Measurements from ENCODE around the gene AKAP6.

Gene AKAP6

DNA sequence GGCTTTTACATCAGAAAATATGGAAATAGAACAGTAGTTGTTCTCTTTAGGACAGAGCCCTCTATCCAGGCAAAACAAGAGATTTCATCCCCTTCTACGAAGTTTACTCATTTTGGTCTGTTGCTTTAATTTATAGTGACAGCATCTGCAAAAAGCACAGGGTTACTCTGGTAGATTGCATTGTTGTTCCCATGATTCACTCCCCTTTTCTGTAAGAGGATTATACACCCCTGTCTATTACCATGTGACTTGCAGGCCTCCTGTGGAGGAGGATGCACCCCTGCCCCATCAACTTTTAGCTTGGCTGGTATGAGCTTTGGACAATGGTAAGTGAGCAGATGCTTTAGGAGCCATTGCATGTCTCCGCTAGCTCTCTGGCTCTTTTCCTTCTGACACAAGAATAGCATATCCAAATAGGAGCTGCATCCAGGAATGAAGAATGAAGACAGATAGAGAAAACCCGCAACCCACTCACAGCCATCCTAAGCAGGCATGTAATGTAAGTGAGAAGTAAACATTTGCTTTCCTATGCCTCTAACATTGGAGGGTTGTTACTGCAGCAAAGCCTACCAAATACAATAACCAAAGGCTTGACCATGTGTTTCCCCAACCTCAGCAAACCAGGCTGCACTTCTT, 304.2 kb downstream of the AKAP6 start:
- H3K27ac ChIP-seq = no peak overlapping the region
- no peak for TF ChIP-seq ZFX (IDR thresholded peaks at IDR 0.05)
- TF ChIP-seq, protein P1, sequence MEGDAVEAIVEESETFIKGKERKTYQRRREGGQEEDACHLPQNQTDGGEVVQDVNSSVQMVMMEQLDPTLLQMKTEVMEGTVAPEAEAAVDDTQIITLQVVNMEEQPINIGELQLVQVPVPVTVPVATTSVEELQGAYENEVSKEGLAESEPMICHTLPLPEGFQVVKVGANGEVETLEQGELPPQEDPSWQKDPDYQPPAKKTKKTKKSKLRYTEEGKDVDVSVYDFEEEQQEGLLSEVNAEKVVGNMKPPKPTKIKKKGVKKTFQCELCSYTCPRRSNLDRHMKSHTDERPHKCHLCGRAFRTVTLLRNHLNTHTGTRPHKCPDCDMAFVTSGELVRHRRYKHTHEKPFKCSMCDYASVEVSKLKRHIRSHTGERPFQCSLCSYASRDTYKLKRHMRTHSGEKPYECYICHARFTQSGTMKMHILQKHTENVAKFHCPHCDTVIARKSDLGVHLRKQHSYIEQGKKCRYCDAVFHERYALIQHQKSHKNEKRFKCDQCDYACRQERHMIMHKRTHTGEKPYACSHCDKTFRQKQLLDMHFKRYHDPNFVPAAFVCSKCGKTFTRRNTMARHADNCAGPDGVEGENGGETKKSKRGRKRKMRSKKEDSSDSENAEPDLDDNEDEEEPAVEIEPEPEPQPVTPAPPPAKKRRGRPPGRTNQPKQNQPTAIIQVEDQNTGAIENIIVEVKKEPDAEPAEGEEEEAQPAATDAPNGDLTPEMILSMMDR (conservative IDR thresholded peaks at IDR 0.05) = no peak

DNA sequence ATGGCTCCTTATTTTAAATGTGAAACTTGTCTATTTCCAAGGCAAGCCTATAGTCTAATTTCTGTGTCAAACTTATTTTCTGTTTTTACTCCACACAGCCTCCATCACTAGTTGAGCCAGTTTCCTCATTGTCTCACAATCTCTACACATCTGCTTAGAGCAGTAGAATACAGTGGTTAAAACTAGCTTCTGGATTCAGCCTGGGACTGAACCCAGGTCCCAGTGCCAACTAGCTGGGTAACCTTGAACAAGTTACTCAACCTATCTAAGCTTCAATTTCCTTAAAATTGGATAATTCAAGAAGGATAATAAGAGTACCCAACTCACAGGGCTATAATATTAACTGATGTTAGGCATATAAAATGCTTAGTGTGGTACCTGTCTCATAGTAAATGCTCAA, 304.8 kb downstream of the AKAP6 start:
- no peak overlapping the region for H3K27ac ChIP-seq
- TF ChIP-seq, protein P1 (conservative IDR thresholded peaks at IDR 0.05) = no peak
- no peak for TF ChIP-seq ZFX (IDR thresholded peaks at IDR 0.05)

DNA sequence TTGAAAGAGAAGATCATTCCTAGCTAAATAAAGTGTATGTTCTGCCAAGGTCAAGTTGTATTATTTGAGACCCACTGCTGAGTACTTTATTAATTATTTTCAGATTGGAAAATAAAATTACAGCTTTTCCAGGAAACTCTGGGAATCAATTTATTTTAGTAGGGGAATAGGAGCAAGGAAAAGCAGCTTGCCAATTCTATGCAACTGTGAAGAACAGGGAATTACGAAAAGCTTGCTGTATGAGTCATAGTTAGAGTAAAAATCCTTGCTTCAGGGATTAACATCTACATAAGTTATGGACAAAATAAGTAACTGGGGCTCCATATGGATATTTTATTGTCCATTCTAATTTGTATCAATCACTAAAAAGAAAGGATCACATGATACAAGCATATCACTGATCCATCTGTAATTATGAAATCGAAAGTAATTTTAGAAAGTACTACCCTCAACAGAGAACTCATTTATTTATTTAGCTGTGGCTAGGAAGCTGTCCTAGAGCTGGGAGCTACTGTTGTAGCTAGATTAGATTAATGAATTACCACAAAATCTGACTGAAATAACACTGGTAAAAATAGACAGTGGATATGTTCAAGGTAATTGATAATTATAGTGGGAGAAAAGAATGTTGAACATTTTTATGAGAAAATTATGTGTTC, 306.1 kb downstream of the AKAP6 start:
- TF ChIP-seq, protein P1 (conservative IDR thresholded peaks at IDR 0.05) = no peak
- no peak for TF ChIP-seq ZFX (IDR thresholded peaks at IDR 0.05)
- H3K27ac ChIP-seq = no peak overlapping the region

DNA sequence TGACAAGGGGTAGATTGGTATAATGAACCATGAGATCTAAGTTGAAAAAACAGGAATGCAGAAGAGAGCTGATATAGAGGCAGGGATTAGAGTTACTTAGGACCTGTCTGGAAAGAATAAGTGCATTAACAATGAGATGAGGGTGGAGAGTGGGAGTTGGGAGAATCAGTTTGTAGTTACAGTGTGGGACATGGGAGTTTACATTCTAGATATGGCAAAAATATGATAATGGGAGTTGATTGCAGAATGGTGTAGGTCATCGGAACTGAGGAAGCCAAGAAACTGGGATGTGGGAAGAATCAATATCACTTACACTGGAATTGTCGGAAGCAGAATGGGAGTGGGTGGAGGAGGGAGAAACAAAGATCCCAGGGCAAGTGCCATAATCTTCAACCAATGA, 308.5 kb downstream of the AKAP6 start:
- H3K27ac ChIP-seq = no peak overlapping the region
- TF ChIP-seq ZFX (IDR thresholded peaks at IDR 0.05) = no peak
- TF ChIP-seq, protein P1 (conservative IDR thresholded peaks at IDR 0.05) = no peak

DNA sequence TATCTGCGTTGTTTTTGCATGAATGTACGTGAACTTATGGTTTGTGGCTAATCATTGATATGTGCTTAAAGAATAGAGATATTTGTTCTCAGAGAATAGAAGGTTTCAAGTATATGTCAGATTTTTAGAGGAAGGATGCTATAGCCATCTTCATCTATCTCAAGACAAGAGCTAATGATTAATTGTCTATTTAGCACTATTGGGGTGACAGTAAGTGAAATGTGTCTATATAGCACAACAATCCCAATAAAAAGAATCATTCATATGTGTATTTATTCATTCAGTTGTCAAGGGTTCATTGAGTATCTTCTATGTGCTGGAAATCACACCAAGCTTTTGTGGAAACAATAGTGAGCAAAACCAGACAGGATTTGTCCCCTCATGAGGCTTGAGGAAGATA, 310.1 kb downstream of the AKAP6 start:
- no peak overlapping the region for H3K27ac ChIP-seq
- TF ChIP-seq ZFX (IDR thresholded peaks at IDR 0.05) = no peak
- TF ChIP-seq, protein P1 (conservative IDR thresholded peaks at IDR 0.05) = no peak

DNA sequence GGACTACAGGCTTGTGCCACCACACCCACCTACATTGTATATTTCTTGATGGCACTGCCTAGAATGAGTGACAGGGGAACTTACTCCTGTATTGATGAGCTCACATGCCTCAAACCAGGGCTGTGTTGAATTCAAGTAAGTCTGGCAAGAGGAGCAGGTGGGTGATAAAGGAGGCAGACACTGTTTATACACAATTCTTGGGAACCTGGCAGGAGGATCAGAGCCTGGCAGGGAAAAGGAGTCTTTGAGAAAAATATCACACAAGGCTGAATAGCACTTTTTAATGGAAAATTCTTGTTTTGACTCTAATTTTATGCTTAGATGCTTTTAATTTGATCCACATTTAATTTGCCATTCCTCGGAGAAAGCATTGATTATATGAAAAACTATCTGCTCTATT, 316.5 kb downstream of the AKAP6 start:
- no peak overlapping the region for H3K27ac ChIP-seq
- no peak for TF ChIP-seq ZFX (IDR thresholded peaks at IDR 0.05)
- TF ChIP-seq, protein P1 (conservative IDR thresholded peaks at IDR 0.05) = no peak

DNA sequence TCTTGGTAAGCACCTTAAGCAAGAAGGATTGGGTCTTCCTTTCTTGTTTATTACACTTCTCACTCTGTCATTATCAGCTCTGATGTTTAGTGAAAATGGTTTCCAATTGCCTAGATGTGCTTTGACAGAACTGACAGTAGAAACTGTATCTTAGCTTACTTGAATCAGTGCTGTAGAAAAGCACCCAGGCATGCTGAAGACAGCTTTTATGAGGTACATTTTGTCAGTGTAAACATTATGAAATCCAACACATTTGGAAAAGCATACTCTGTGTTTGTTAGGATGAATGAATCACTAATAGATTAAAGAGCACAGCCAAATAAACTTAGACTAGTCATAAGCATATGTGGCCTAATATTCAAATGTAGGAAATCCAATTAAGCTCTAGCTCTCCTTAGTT, 319.3 kb downstream of the AKAP6 start:
- H3K27ac ChIP-seq = no peak overlapping the region
- no peak for TF ChIP-seq ZFX (IDR thresholded peaks at IDR 0.05)
- TF ChIP-seq, protein P1 (conservative IDR thresholded peaks at IDR 0.05) = no peak
